ENCODE results near the gene HACD2.

HACD2 gene

GRCh38 chr3:123479891-123480290, 105.0 kb downstream of the HACD2 start:
- no peak for DNase-seq

- no peak for DNase-seq
Measured at GRCh38 chr3:123478314-123478713, 106.5 kb downstream of the HACD2 start.

GRCh38 chr3:123476967-123477750, 107.7 kb downstream of the HACD2 start:
- DNase-seq: no peak

GRCh38 chr3:123475786-123476185, 109.1 kb downstream of the HACD2 start:
- DNase-seq: no peak

- DNase-seq: no peak
Measured at GRCh38 chr3:123471106-123471505, 113.7 kb downstream of the HACD2 start.

- DNase-seq: no peak
Measured at GRCh38 chr3:123469323-123469995, 115.4 kb downstream of the HACD2 start.

GRCh38 chr3:123467046-123467445, 117.8 kb downstream of the HACD2 start:
- no peak for DNase-seq

GRCh38 chr3:123464211-123464610, 120.6 kb downstream of the HACD2 start:
- DNase-seq: no peak

GRCh38 chr3:123459862-123460261, 125.0 kb downstream of the HACD2 start:
- DNase-seq: no peak

GRCh38 chr3:123458255-123458654, 126.6 kb downstream of the HACD2 start:
- no peak for DNase-seq

- DNase-seq: no peak
Measured at GRCh38 chr3:123457841-123458240, 127.0 kb downstream of the HACD2 start.

GRCh38 chr3:123453675-123454074, 131.2 kb downstream of the HACD2 start:
- DNase-seq: no peak

GRCh38 chr3:123451186-123451585, 133.7 kb downstream of the HACD2 start:
- DNase-seq: no peak

GRCh38 chr3:123449997-123450604, 134.8 kb downstream of the HACD2 start:
- DNase-seq: no peak

- DNase-seq: peak; percentile 38 to 41
Measured at GRCh38 chr3:123449102-123449996, 135.5 kb downstream of the HACD2 start.

- peak; percentile 26 to 38 for DNase-seq
Measured at GRCh38 chr3:123448536-123449101, 136.2 kb downstream of the HACD2 start, which contains the start of gene ADCY5. ADCY5 (minus strand) TSS chr3:123449090; CDS start chr3:123448545, 545 bp downstream.

- DNase-seq: peak; percentile 55 to 73
Measured at GRCh38 chr3:123447749-123448517, 136.9 kb downstream of the HACD2 start.

- no peak for DNase-seq
Measured at GRCh38 chr3:123447416-123447748, 137.5 kb downstream of the HACD2 start.

- no peak for DNase-seq
Measured at GRCh38 chr3:123446610-123447109, 138.2 kb downstream of the HACD2 start.

- no peak for DNase-seq
Measured at GRCh38 chr3:123446210-123446609, 138.6 kb downstream of the HACD2 start.

GRCh38 chr3:123445702-123446101, 139.2 kb downstream of the HACD2 start:
- DNase-seq: no peak

- no peak for DNase-seq
Measured at GRCh38 chr3:123444744-123445143, 140.1 kb downstream of the HACD2 start.
